ENCODE results near the gene MRPL40.
A peak's percentile ranks its signal among the peaks of the same experiment; 100 is the strongest.

The MRPL40 gene

GRCh38 chr22:19463491-19464469 lies 31.4 kb downstream of the MRPL40 start:
- no peak for DNase-seq

- DNase-seq = no peak
Measured at GRCh38 chr22:19464546-19464945, 32.2 kb downstream of the MRPL40 start.

- DNase-seq = no peak
Measured at GRCh38 chr22:19464975-19465374, 32.6 kb downstream of the MRPL40 start.

- no peak for DNase-seq
Measured at GRCh38 chr22:19466126-19466716, 33.9 kb downstream of the MRPL40 start.

- DNase-seq = no peak
Measured at GRCh38 chr22:19466848-19467752, 34.8 kb downstream of the MRPL40 start.

- no peak for DNase-seq
Measured at GRCh38 chr22:19467912-19468311, 35.6 kb downstream of the MRPL40 start.

- DNase-seq = no peak
Measured at GRCh38 chr22:19469421-19469820, 37.1 kb downstream of the MRPL40 start.

GRCh38 chr22:19470010-19470409 lies 37.7 kb downstream of the MRPL40 start:
- no peak for DNase-seq

- no peak for DNase-seq
Measured at GRCh38 chr22:19471572-19471971, 39.2 kb downstream of the MRPL40 start.

- DNase-seq = no peak
Measured at GRCh38 chr22:19472233-19472632, 39.9 kb downstream of the MRPL40 start.

- DNase-seq = no peak
Measured at GRCh38 chr22:19473578-19473977, 41.2 kb downstream of the MRPL40 start.

GRCh38 chr22:19476023-19476422 lies 43.7 kb downstream of the MRPL40 start:
- no peak for DNase-seq

- DNase-seq = no peak
Measured at GRCh38 chr22:19477321-19478044, 45.1 kb downstream of the MRPL40 start.

- no peak for DNase-seq
Measured at GRCh38 chr22:19478045-19478900, 45.9 kb downstream of the MRPL40 start.

- no peak for DNase-seq
Measured at GRCh38 chr22:19478901-19479354, 46.6 kb downstream of the MRPL40 start, which contains the start of gene UFD1. Gene UFD1, minus strand, starts transcription at chr22:19479193. Its CDS starts 108 bp downstream, at chr22:19479085.

- peak; percentile 89 for DNase-seq
Measured at GRCh38 chr22:19479355-19480172, 47.2 kb downstream of the MRPL40 start, which contains the start of gene CDC45. Gene CDC45, plus strand, starts transcription at chr22:19479920. Its CDS starts 49 bp downstream, at chr22:19479969.

GRCh38 chr22:19480173-19480568 lies 47.8 kb downstream of the MRPL40 start:
- no peak for DNase-seq

- no peak for DNase-seq
Measured at GRCh38 chr22:19480789-19481188, 48.4 kb downstream of the MRPL40 start.

GRCh38 chr22:19482297-19482696 lies 50.0 kb downstream of the MRPL40 start:
- no peak for DNase-seq
